DMS 273 treated with DMSO at 0.1 percent for 48 hours (cell line): ENCODE data around the gene GPAM.
"Not testable (repeated sequence)": the region's sequence is repeated elsewhere in the genome, so short reads cannot be mapped to it uniquely, and the experiment has no call there.

ENCODE experiments used
- DNase-seq: peaks from one replicate; lab custom pipeline; 2025; lab: John Stamatoyannopoulos, UW

GPAM gene

DNA sequence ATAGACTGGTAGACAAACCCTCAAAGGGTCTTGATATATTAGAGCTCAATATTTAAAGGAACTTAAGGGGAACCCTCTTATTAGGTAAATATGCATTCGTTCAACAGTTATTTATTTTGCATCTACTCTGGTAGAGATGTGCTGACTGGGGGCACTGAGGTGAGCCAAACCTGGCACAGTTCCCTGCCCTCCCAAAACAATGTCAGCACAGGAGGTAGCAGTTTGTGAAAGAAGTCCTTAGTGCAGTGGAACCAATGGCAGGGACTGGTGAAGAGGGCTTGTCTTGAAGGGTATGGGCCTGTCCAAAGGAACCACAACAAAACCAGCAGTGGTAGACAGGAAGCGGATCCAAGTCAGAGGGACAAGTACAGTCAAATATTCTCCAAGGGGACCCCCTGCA, 32.6 kb upstream of the GPAM start:
- DNase-seq, result no peak

DNA sequence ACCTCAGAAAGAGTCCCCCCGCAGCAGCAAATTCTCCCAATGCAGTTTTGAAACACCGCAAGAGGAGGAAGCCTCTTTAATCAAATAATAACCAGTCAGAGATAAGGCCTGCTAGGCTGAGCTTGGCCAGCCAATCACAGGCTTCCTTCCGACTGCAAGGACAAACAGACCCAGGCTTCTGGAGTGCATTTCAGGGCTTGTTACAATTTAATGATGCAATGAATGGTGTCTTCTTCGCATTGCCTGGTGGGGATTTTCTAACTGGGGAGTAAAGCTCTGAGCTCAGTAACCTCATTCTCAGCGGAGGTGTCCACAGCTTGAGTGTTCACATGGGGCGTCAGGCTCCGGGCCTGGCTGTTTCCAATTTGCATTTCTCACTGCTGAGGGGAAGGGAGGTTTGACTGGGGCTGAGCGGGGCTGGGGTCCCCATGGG, 31.8 kb upstream of the GPAM start:
- DNase-seq, result no peak

DNA sequence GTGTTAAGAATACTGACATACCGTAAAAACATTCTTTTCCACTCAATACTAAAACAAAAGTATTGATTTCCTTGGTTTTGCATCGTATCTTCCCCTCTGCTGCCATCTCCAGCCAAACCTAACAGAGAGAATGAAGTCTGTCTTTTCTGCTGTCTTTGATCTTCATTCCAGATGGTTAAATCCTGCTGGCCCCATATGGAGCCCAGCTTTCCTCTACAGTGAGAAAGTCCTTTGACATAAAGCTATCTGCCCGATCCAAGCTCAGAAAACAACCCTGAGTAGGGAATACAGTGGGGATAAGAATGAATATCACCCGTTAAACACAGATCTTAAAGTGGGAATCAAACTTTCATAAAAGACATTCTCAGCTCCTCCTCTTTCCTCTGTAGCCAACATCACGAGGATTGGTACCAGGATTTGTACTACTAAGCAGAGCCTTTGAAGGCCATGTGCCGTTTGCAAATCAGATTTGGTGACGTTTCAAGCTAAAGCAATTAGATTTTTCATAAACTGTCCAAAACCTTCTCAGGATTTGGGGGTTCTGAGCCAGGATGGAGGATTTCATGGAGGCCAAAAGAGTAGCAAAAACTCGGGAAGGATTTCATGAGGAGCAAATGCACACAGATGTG, 30.8 kb upstream of the GPAM start:
- DNase-seq, result no peak

GRCh38 chr10:112213836-112214235, 30.3 kb upstream of the GPAM start:
- DNase-seq, result no peak

GRCh38 chr10:112213098-112213823, 29.7 kb upstream of the GPAM start:
- no peak for DNase-seq

DNA sequence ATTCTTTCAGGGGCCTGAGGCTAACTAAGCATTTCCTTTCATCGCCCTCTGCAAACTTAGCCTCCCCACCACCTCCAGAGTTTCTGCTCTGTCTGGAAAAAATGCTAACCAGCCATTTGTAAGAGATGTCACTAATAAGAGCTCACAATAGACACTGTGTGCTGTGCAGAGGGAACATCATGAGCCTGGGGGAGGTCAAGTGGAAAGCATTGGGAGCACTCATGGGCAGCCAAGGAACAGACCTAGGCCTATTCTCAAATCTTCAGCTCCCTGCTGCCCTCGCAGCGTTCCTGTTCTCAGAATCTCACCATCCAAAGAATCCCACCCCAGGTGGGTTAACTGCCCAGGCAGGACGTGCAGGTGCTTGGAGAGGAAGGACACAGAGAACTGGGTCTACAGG, 27.1 kb upstream of the GPAM start:
- no peak for DNase-seq

DNA sequence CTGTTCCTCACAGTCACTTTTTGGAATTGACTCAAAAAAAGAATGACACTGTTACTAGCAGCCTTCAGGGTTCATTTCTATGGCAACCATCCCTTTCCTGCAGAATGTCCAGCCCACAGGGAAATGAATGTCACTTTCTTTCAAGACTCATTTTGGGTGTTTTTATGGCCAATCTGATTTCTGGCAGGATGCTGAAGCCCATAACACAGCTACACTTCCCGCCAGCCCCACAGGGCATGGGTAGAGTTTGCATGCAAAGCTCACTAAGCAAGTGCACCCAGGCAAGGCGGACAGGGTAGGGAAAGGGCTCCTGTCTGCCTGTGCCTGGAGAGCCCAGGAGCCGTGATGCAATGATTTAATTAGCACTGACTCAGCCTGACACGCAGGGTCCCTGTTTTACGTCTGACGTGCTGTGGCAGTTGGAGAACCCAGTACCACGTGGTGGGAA, 26.1 kb upstream of the GPAM start:
- no peak for DNase-seq

GRCh38 chr10:112208997-112209396, 25.4 kb upstream of the GPAM start:
- no peak for DNase-seq

DNA sequence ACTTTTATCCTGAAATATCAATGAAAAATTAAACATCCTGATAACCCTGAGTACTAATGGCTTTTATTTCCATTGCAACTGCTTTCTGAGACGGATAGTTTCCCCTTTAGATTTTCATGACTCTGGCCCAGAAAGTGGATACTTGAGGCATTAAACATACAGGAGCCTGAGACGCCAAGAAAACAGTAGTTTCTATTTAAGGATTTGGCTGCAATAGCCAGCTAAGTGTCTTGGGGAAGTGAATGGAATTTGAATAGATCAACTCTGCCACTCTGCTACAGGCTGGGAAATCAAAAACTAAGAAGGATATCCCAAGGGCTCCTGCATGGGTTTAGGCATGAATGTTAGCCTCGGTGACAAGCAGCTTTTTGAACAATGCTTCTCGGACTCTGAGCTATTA, 24.7 kb upstream of the GPAM start:
- DNase-seq, result no peak

DNA sequence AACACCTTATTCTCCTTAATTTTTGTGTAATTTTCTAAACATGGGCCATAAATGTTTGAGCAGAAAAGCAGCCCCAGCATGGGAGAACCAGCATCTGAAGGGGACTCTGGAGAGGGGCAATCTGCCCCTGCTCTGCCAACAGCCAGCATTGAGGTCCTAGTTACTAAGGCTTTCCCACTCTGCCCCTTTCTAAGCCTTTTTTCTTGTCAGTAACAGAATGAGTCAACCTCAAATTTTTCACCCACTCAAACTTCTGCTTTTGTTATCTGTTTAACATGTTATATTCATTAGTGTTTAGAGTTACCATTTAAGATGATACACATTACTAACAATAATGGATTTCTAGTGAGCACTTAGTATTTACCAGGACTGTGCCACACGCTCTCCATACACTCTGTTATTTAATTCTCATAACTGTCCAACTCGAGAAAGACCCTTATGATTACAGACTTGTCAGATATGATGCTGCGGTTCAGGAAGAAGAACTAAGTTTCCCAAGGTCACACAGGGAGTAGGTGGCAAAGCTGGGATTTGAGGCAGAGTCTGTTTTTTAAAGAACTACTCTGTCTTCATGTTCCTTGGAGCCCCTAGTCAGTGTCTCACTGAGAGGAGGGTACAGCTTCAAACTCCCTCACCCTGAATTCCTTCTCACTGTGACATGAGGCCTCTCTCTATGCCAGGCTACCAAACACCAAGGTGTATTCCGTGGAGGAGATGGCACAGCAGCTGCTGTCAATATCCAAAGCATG, 19.9 kb upstream of the GPAM start:
- no peak for DNase-seq

GRCh38 chr10:112202561-112203241, 19.1 kb upstream of the GPAM start:
- no peak for DNase-seq

DNA sequence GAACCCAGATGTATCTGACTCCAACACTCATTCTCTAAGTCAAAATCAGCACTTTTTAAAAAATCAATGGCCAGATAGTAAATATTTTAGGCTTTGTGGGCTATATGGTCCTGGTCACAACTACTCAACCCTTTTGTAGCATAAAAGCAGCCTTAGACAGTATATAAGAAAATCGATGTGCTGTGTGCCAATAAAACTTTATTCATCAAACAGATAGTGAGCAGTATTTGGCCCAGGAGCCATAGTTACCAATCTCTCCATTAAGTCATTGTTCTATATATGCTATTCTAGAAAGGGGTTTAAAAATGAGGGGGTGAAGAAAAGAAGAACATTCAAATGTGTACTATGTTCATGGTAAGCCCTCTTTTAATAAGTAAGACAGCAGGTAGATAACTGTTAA, 18.5 kb upstream of the GPAM start:
- no peak for DNase-seq

DNA sequence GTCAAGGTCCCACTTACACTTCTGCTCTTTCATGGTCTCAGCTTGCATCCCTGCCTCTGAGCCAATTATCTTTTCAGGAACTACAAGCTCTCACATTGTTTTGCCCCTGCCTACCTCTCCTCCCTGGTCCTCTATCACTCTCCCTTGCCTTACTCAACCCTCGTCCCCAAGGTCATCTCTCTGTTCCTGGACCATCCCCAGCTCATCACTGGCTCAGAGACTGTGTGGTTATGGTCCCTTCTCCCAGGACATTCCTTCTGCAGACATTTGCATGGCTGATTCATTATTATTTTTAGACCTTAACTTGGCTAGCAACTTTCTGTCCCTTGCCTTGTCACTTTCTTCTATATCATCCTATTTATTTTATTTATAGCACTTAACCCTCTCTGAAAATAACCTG, 17.8 kb upstream of the GPAM start:
- no peak for DNase-seq

- DNase-seq, result not testable (repeated sequence)
These were observed 16.7 kb upstream of the GPAM start for GRCh38 chr10:112200259-112200658.

DNA sequence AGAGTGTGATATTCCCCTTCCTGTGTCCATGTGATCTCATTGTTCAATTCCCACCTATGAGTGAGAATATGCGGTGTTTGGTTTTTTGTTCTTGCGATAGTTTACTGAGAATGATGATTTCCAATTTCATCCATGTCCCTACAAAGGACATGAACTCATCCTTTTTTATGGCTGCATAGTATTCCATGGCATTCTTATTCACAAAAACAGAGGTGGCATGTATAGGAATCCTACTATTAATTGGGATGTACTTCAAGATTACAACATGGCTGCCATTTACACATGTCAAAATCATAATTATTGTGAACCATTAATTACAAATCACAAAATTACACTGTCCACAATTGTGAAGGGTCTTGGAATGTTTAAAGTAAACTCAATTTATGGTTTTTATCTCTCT, 14.1 kb upstream of the GPAM start:
- DNase-seq, result not testable (repeated sequence)

DNA sequence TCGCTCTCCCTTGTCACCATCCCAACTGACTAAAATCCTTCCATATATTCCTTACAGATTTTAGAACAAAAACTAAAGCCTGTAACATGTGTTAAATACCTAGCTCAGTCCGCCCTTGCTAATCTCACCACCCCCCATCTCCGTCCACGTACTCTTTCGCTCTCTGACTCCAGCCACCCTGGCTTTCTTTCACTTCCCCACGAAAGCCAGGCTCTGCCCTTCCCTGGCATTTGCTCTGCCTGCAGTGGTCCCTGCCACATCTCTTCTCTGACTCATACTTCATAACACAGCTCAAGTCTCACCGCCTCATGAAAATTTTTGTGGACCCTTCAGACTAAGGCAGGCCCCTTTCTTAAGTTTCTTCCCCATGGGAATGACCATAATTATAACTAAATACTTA, 11.7 kb upstream of the GPAM start:
- DNase-seq, result no peak

GRCh38 chr10:112191791-112192190, 8.2 kb upstream of the GPAM start:
- DNase-seq, result no peak

GRCh38 chr10:112191041-112191590, 7.6 kb upstream of the GPAM start:
- no peak for DNase-seq

GRCh38 chr10:112189465-112189864, 5.9 kb upstream of the GPAM start:
- no peak for DNase-seq

- no peak for DNase-seq
These were observed 4.0 kb upstream of the GPAM start for GRCh38 chr10:112187527-112187926.

GRCh38 chr10:112185959-112186358, 2.4 kb upstream of the GPAM start:
- no peak for DNase-seq

DNA sequence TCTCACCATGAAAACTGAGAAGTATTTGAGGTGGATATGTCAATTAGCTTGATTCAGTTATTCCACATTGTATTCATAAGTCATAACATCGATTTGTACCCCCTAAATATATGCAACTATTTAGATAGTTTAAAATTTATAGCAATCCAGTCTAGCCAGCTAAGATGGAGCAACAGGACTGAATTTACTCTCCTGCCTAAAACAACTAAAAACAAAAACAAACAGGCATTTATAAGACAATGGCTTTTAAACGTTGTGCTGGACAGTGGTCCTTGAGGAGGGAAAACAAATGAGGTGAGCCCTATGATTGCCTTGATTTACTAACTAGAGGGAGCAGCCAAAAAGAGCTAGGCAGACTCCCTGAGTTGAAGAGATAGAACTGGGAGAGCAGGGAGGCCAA, 814 bp upstream of the GPAM start:
- no peak for DNase-seq
